Prostate gland (tissue), 2 donors: ENCODE measurements around the gene FAM151A. TPM values are rescaled to one million over a fixed set of nuclear protein-coding genes. Genes with fewer than 3 reads are reported as not detected.

ENCODE experiments used
- DNase-seq: peaks from one replicate; pipeline ENCODE4 v3.0.0-alpha.2; 2019; ENCODE audit warnings: low spot score
- H3K27ac ChIP-seq, 2 donors: fragments of 200-600 bp; sonication (generic); 2 replicates each; pipeline ENCODE4 v1.5.1; 2017 to 2019
- H3K27me3 ChIP-seq: fragments of 200-600 bp; sonication (generic); replicated peaks from 2 replicates; pipeline ENCODE4 v1.5.1; 2019; ENCODE audit not compliant: insufficient read depth
- H3K36me3 ChIP-seq, 2 donors: fragments of 200-600 bp; sonication (generic); 1 replicate in 1 of 2; 2 replicates in 1 of 2; pipeline versions ENCODE4 v1.5.1 to v1.8.1; 2017 to 2019
- H3K4me1 ChIP-seq: fragments of 200-600 bp; sonication (generic); replicated peaks from 2 replicates; pipeline ENCODE4 v1.5.1; 2019
- H3K4me3 ChIP-seq, 2 donors: fragments of 200-600 bp; sonication (generic); 2 replicates each; pipeline ENCODE4 v1.5.1; 2017 to 2019
- H3K9me3 ChIP-seq: fragments of 200-600 bp; sonication (generic); 2 replicates; pipeline ENCODE4 v1.5.1; 2017
- CTCF ChIP-seq, 4 experiments: fragments of 200-600 bp in 2 of 4; fragments of 450-650 bp in 2 of 4; sonication (generic) in 2 of 4; IDR thresholded peaks; 1 replicate in 3 of 4; 2 replicates in 1 of 4; pipeline ENCODE4 v1.5.1; 2016 to 2019; ENCODE audit warnings: antibody characterized with exemption in 4 of 4, mild to moderate bottlenecking in 2 of 4, moderate library complexity in 2 of 4
- POLR2A ChIP-seq: fragments of 450-650 bp; IDR thresholded peaks from one replicate; pipeline ENCODE4 v1.6.1; 2016; ENCODE audit warnings: antibody characterized with exemption, mild to moderate bottlenecking
- POLR2AphosphoS5 ChIP-seq: sonication (generic); formaldehyde crosslinking; IDR thresholded peaks from one replicate; pipeline ENCODE4 v1.6.1; 2017; ENCODE audit warnings: antibody characterized with exemption
- WGBS: methylation state at CpG from one replicate; pipeline ENCODE4 v1.1.5; 2018; 5-methylcytosine and 5-hydroxymethylcytosine counted together
- intact Hi-C: fragments of 100-400 bp; cut with DNase I; formaldehyde crosslinking; loops from one replicate; pipeline ENCODE4 v1.14.2; 2022
- total RNA-seq, 2 donors: library from RNA; depleted of rRNA; stranded (reverse); fragments of >200 nt; gene quantifications; one replicate each; pipeline ENCODE4 v1.1.0, GENCODE V29; 2016

Gene FAM151A
- total RNA-seq, 2 donors from 2014 or later = not detected

GRCh38 chr1:54652168-54652567 lies 28.8 kb upstream of the FAM151A start:
- Histone ChIP-seq H3K4me1 (no peaks in the 10 kb centered on the region), H3K27ac (no peak overlapping the region), H3K9me3 (no peaks in the 10 kb centered on the region), H3K27me3 (no peaks in the 10 kb centered on the region), H3K36me3 (no peaks in the 10 kb centered on the region), H3K4me3 (no peak overlapping the region)
- intact Hi-C loops = no loop called here
- no peak for DNase-seq
- TF ChIP-seq CTCF (IDR thresholded peaks at IDR 0.05) = no peak
- no peak for TF ChIP-seq POLR2A
- no peak for TF ChIP-seq POLR2AphosphoS5

- Histone ChIP-seq H3K27ac (no peak overlapping the region), H3K27me3 (no peaks in the 10 kb centered on the region), H3K36me3 (no peaks in the 10 kb centered on the region), H3K4me1 (no peaks in the 10 kb centered on the region), H3K4me3 (no peak overlapping the region), H3K9me3 (no peaks in the 10 kb centered on the region)
- TF ChIP-seq CTCF (IDR thresholded peaks at IDR 0.05) (no peak), POLR2A (no peak), POLR2AphosphoS5 (no peak)
- intact Hi-C loops = no loop called here
- no peak for DNase-seq
- WGBS = 93% methylated on average over 3 of the region's 3 CpGs
Observed at GRCh38 chr1:54651608-54652007, 28.3 kb upstream of the FAM151A start.

GRCh38 chr1:54650417-54650816 lies 27.1 kb upstream of the FAM151A start:
- H3K9me3 ChIP-seq = no peaks in the 10 kb centered on the region
- no peaks in the 10 kb centered on the region for H3K36me3 ChIP-seq
- DNase-seq = no peak
- H3K27ac ChIP-seq = no peak overlapping the region
- TF ChIP-seq CTCF (IDR thresholded peaks at IDR 0.05) = no peak
- H3K27me3 ChIP-seq = no peaks in the 10 kb centered on the region
- H3K4me3 ChIP-seq = no peak overlapping the region
- intact Hi-C loops = no loop called here
- WGBS = 86% methylated on average over 3 of the region's 3 CpGs
- no peaks in the 10 kb centered on the region for H3K4me1 ChIP-seq

GRCh38 chr1:54649921-54650320 lies 26.6 kb upstream of the FAM151A start:
- no peak overlapping the region for H3K27ac ChIP-seq
- H3K9me3 ChIP-seq = no peaks in the 10 kb centered on the region
- DNase-seq = no peak
- H3K4me1 ChIP-seq = no peaks in the 10 kb centered on the region
- TF ChIP-seq POLR2A (no peak), CTCF (IDR thresholded peaks at IDR 0.05) (no peak), POLR2AphosphoS5 (no peak)
- WGBS = 100% methylated on average over 1 of the region's 1 CpG
- no peaks in the 10 kb centered on the region for H3K27me3 ChIP-seq
- no peaks in the 10 kb centered on the region for H3K36me3 ChIP-seq
- no peak overlapping the region for H3K4me3 ChIP-seq
- intact Hi-C loops = loop anchor here (10.0 kb wide), 1 partner anchor 105 kb away; the partner anchor contains the start of gene ACOT11

GRCh38 chr1:54649130-54649898 lies 26.0 kb upstream of the FAM151A start:
- Histone ChIP-seq H3K27ac (no peak overlapping the region), H3K36me3 (no peaks in the 10 kb centered on the region), H3K4me3 (no peak overlapping the region), H3K27me3 (no peaks in the 10 kb centered on the region), H3K9me3 (no peaks in the 10 kb centered on the region), H3K4me1 (no peaks in the 10 kb centered on the region)
- TF ChIP-seq POLR2AphosphoS5 (no peak), POLR2A (no peak), CTCF (IDR thresholded peaks at IDR 0.05) (no peak)
- intact Hi-C loops = loop anchor here (10.0 kb wide), 1 partner anchor 105 kb away; the partner anchor contains the start of gene ACOT11
- DNase-seq = no peak
- WGBS = 59% methylated on average over 5 of the region's 5 CpGs
